Ectodermal cell (in vitro differentiated cells): ENCODE measurements around the gene CYSRT1.
"Not testable (repeated sequence)": the region's sequence is repeated elsewhere in the genome, so short reads cannot be mapped to it uniquely, and the experiment has no call there.

Experiments used
- H3K27ac ChIP-seq: 2 replicates; pipeline ENCODE4 v1.7.0; 2013; ENCODE audit warnings: mild to moderate bottlenecking, low read depth, low read length; ENCODE audit not compliant: insufficient read depth, poor library complexity, severe bottlenecking
- H3K27me3 ChIP-seq: 2 replicates; pipeline ENCODE4 v1.7.0; 2013; ENCODE audit warnings: mild to moderate bottlenecking, low read length; ENCODE audit not compliant: insufficient read depth, control insufficient read depth, poor library complexity, severe bottlenecking
- H3K36me3 ChIP-seq: one replicate; pipeline ENCODE4 v1.7.0; 2013; ENCODE audit warnings: low read length; ENCODE audit not compliant: control insufficient read depth, insufficient read depth
- H3K4me1 ChIP-seq: one replicate; pipeline ENCODE4 v1.7.0; 2013; ENCODE audit warnings: low read length; ENCODE audit not compliant: control insufficient read depth, insufficient read depth
- H3K4me3 ChIP-seq: 2 replicates; pipeline ENCODE4 v1.7.0; 2013; ENCODE audit warnings: low read depth, low read length, control low read depth; ENCODE audit not compliant: insufficient read depth
- H3K9me3 ChIP-seq: 2 replicates; pipeline ENCODE4 v1.7.0; 2013; ENCODE audit warnings: mild to moderate bottlenecking, low read length, moderate library complexity; ENCODE audit not compliant: control insufficient read depth
- WGBS, 2 experiments: methylation state at CpG; one replicate each; pipeline ENCODE4 v1.1.7; 2013; ENCODE audit warnings: missing lambda C conversion rate in 2 of 2; 5-methylcytosine and 5-hydroxymethylcytosine counted together

CYSRT1 gene

DNA sequence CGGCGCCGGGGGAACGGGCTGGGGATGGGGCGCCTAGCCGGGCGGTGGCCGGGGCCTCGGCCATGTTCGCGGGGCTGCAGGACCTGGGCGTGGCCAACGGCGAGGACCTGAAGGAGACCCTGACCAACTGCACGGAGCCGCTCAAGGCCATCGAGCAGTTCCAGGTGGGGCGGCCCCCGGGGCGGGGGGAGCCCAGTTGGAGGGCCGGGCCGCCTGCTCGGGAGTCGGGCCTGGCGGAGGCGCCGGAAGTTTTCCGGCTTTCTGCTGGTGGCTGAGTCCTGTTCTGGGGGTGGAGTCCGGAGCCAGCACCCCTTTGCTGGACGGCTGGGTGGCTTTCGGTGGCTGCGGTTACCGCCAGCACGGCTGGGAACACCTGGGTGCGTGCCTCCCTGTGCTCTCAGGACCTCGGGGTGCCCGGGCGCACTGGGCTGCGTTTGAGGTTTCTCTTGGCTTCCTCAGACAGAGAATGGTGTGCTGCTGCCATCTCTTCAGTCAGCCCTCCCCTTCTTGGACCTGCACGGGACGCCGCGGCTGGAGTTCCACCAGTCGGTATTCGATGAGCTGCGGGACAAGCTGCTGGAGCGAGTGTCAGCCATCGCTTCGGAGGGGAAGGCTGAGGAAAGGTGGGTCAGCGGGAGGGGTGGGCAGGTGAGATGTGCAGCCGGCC lies 30.6 kb downstream of the CYSRT1 start:
- peaks cover 7% of the 10 kb centered on the region for H3K36me3 ChIP-seq
- H3K27ac ChIP-seq: peak overlapping the region; percentile 76
- 4% methylated on average over 51 of the region's 51 CpGs for WGBS, 2 experiments
- H3K27me3 ChIP-seq: no peaks in the 10 kb centered on the region
- no peaks in the 10 kb centered on the region for H3K9me3 ChIP-seq
- peak overlapping the region; percentile 74 for H3K4me3 ChIP-seq
- peaks cover 36% of the 10 kb centered on the region for H3K4me1 ChIP-seq

DNA sequence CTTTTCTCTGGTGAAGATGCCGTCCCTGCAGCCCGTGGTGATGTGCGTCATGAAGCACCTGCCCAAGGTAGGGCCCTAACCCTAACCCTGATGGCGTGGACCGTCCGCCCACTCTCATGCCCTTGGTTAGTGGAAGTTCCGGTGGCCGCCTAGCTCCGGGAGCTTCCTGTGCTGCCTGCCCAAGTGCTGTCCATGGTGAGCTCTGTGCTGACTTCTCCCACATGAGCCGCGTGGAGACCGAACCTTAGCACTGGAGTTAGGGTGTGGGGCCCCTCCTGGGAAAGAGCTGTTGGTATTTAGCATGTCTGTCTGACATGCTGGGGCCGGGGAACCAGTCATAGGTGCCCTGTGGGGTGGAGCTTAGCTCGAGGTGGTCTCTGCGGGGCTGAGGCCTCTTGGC lies 31.4 kb downstream of the CYSRT1 start:
- Histone ChIP-seq H3K36me3 (peaks cover 7% of the 10 kb centered on the region), H3K4me3 (peak overlapping the region; percentile 74)

DNA sequence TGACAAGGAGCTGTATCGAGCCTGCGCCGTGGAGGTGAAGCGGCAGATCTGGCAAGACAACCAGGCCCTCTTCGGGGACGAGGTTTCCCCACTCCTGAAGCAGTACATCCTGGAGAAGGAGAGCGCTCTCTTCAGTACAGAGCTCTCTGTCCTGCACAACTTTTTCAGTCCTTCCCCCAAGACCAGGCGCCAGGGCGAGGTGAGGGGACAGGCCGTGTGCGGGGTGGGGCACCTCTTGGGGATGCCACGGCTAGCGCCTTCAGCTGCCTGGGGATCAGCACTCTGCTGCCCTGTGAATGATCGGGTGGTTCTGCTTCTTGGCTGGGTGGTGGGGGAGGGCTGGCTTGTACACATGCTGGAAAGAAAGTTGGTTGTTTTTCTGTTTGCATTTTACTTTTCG lies 31.9 kb downstream of the CYSRT1 start:
- H3K4me3 ChIP-seq: no peak overlapping the region
- WGBS, 2 experiments: 95% methylated on average over 15 of the region's 15 CpGs
- peaks cover 7% of the 10 kb centered on the region for H3K36me3 ChIP-seq
- H3K9me3 ChIP-seq: no peaks in the 10 kb centered on the region
- H3K4me1 ChIP-seq: peaks cover 24% of the 10 kb centered on the region
- H3K27ac ChIP-seq: no peak overlapping the region
- H3K27me3 ChIP-seq: no peaks in the 10 kb centered on the region

More for the DNA sequence above, 31.4 kb downstream of the CYSRT1 start:
- no peak overlapping the region for H3K27ac ChIP-seq
- no peaks in the 10 kb centered on the region for H3K9me3 ChIP-seq
- peaks cover 29% of the 10 kb centered on the region for H3K4me1 ChIP-seq
- 96% methylated on average over 15 of the region's 15 CpGs for WGBS, 2 experiments
- no peaks in the 10 kb centered on the region for H3K27me3 ChIP-seq

- not testable (repeated sequence) for H3K27ac ChIP-seq, H3K4me3 ChIP-seq, H3K9me3 ChIP-seq, H3K27me3 ChIP-seq, H3K4me1 ChIP-seq
- WGBS, 2 experiments: 39 to 44% methylated on average over 13 of the region's 15 CpGs
- peaks cover 23% of the 10 kb centered on the region for H3K36me3 ChIP-seq
Measured at GRCh38 chr9:137262173-137262908, 37.4 kb downstream of the CYSRT1 start.

DNA sequence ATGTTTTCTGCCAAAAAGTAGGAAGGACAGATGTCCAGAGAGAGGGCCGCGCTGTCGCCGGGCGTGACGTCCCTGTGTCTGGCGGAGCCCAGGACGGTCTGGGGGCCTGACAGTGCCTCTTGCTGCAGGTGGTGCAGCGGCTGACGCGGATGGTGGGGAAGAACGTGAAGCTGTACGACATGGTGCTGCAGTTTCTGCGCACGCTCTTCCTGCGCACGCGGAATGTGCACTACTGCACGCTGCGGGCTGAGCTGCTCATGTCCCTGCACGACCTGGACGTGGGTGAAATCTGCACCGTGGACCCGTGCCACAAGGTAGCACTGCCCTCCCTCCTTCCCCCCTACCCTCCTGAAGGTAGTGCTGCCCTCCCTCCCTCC lies 37.9 kb downstream of the CYSRT1 start:
- Histone ChIP-seq H3K27me3 (no peaks in the 10 kb centered on the region), H3K9me3 (no peaks in the 10 kb centered on the region), H3K27ac (no peak overlapping the region), H3K4me3 (no peak overlapping the region), H3K36me3 (peaks cover 26% of the 10 kb centered on the region), H3K4me1 (no peaks in the 10 kb centered on the region)
- 92 to 94% methylated on average over 24 of the region's 24 CpGs for WGBS, 2 experiments

DNA sequence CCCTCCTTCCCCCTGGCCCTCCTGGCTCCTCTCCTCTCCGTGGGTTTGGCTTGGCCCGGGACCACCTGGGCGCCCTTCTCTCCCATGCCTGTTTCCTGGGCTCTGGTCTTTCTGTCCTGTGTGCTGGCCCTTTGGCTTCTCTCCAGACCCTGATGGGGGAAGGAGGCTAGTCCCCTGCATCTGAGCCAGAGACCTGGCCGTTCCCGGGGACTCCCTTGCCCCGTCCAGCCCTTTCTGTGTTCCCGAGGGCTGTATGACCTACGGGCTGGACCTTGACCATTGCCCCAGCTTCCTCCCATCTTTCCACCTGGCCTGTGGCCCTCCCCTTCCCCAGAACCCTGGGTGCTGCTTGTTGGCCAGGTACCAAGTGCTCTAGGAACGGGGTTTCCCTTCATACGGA lies 38.5 kb downstream of the CYSRT1 start:
- 85 to 86% methylated on average over 10 of the region's 10 CpGs for WGBS, 2 experiments
- no peaks in the 10 kb centered on the region for H3K9me3 ChIP-seq
- no peak overlapping the region for H3K4me3 ChIP-seq
- peaks cover 29% of the 10 kb centered on the region for H3K36me3 ChIP-seq
- H3K4me1 ChIP-seq: no peaks in the 10 kb centered on the region
- H3K27me3 ChIP-seq: no peaks in the 10 kb centered on the region
- no peak overlapping the region for H3K27ac ChIP-seq

DNA sequence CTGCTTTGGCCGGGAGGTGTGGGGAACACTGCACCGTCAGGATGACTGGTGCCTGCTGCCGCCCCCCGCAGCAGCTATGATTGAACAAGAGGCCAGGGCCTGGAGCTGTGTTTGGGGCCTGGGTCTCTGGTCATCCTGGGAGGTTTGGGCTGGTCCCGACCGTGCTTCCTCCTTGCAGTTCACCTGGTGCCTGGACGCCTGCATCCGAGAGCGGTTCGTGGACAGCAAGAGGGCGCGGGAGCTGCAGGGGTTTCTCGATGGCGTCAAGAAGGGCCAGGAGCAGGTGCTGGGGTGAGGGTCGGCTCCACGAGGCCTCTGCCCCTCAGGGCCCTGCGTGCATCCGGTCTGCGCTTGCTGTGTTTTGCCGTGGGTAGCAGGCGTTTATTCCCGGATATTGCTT lies 39.1 kb downstream of the CYSRT1 start:
- Histone ChIP-seq H3K4me1 (no peaks in the 10 kb centered on the region), H3K36me3 (peaks cover 27% of the 10 kb centered on the region)

DNA sequence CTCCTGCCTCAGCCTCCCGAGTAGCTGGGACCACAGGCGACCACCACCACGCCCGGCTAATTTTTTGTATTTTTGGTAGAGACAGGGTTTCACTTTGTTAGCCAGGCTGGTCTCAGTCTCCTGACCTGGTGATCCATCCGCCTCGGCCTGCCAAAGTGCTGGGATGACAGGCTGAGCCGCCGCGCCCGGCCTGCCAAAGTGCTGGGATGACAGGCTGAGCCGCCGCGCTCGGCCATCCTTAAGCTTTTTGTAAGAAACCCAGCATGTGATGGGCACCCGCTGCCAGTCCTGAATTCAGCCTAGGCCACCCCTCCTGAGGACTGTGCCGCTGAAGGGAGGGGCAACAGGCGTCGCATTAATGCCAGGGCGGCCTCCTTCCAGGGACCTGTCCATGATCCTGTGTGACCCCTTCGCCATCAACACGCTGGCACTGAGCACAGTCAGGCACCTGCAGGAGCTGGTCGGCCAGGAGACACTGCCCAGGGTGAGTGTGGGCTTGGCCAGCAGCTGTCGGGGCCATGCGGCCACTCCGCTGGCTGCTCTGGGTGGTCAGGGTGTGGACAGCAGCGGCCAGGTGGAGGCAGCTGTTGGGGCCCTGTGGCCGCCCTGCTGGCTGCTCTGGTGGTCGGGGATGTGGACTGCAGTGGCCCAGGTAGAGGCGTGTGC lies 40.7 kb downstream of the CYSRT1 start:
- no peaks in the 10 kb centered on the region for H3K4me1 ChIP-seq
- peaks cover 26% of the 10 kb centered on the region for H3K36me3 ChIP-seq
- H3K27me3 ChIP-seq: no peaks in the 10 kb centered on the region
- WGBS, 2 experiments: 92 to 93% methylated on average over 29 of the region's 29 CpGs
- H3K27ac ChIP-seq: no peak overlapping the region
- no peaks in the 10 kb centered on the region for H3K9me3 ChIP-seq
- H3K4me3 ChIP-seq: no peak overlapping the region

More for the DNA sequence above, 39.1 kb downstream of the CYSRT1 start:
- no peak overlapping the region for H3K4me3 ChIP-seq
- no peaks in the 10 kb centered on the region for H3K9me3 ChIP-seq
- no peak overlapping the region for H3K27ac ChIP-seq
- no peaks in the 10 kb centered on the region for H3K27me3 ChIP-seq
- WGBS, 2 experiments: 95 to 96% methylated on average over 22 of the region's 22 CpGs

DNA sequence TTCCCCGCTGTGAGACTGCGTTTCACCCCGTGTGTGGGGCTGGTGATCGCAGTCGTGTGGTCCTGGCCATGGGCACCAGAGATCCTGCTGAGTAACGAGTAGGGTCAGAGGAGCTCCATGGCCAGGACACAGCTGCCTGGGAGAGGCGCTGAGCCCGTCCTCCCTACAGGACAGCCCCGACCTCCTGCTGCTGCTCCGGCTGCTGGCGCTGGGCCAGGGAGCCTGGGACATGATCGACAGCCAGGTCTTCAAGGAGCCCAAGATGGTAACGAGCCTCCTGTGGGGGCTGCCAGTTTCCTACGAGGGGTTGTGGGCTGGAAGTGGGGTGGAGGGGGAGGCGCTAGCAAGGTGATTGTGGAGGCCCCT lies 41.2 kb downstream of the CYSRT1 start:
- Histone ChIP-seq H3K27me3 (no peaks in the 10 kb centered on the region), H3K4me3 (no peak overlapping the region), H3K27ac (no peak overlapping the region), H3K4me1 (no peaks in the 10 kb centered on the region), H3K9me3 (no peaks in the 10 kb centered on the region), H3K36me3 (peaks cover 26% of the 10 kb centered on the region)
- WGBS, 2 experiments: 97% methylated on average over 15 of the region's 15 CpGs
